Stimulated activated CD4-positive, alpha-beta T cell treated with anti-CD3 and anti-CD28 coated beads, Interleukin-4, amount 100 ng/mL, for 4 hours (primary cell): ENCODE data around the gene SRD5A1.
"Not testable (repeated sequence)": the region's sequence is repeated elsewhere in the genome, so short reads cannot be mapped to it uniquely, and the experiment has no call there.

Experiments used
- DNase-seq, 2 experiments: peaks; one replicate each; pipeline ENCODE4 v3.0.0-alpha.2; 2020

SRD5A1 gene

GRCh38 chr5:6606884-6607558, 26.2 kb upstream of the SRD5A1 start:
- no peak for DNase-seq

GRCh38 chr5:6607559-6607936, 25.7 kb upstream of the SRD5A1 start:
- no peak for DNase-seq

- no peak for DNase-seq
Measured at GRCh38 chr5:6608016-6608415, 25.2 kb upstream of the SRD5A1 start.

GRCh38 chr5:6611334-6612256, 21.6 kb upstream of the SRD5A1 start:
- no peak for DNase-seq

GRCh38 chr5:6615034-6615815, 18.0 kb upstream of the SRD5A1 start:
- DNase-seq = no peak

- DNase-seq = no peak
Measured at GRCh38 chr5:6616632-6617031, 16.6 kb upstream of the SRD5A1 start.

- no peak for DNase-seq
Measured at GRCh38 chr5:6623228-6623627, 10.0 kb upstream of the SRD5A1 start.

- DNase-seq = no peak
Measured at GRCh38 chr5:6623941-6624340, 9.3 kb upstream of the SRD5A1 start.

- no peak for DNase-seq
Measured at GRCh38 chr5:6626508-6626907, 6.7 kb upstream of the SRD5A1 start.

- DNase-seq = no peak
Measured at GRCh38 chr5:6631441-6631840, 1.8 kb upstream of the SRD5A1 start.

GRCh38 chr5:6632324-6632887, 834 bp upstream of the SRD5A1 start:
- DNase-seq = no peak

GRCh38 chr5:6633469-6634245, 417 bp downstream of the SRD5A1 start:
- no peak for DNase-seq

- DNase-seq = no peak
Measured at GRCh38 chr5:6634306-6634705, 1.1 kb downstream of the SRD5A1 start.

GRCh38 chr5:6634788-6635430, 1.7 kb downstream of the SRD5A1 start:
- no peak for DNase-seq

- DNase-seq = no peak
Measured at GRCh38 chr5:6636293-6636692, 3.1 kb downstream of the SRD5A1 start.

- no peak for DNase-seq
Measured at GRCh38 chr5:6637022-6637421, 3.8 kb downstream of the SRD5A1 start.

GRCh38 chr5:6637590-6637989, 4.3 kb downstream of the SRD5A1 start:
- DNase-seq = no peak

- no peak for DNase-seq
Measured at GRCh38 chr5:6638236-6638635, 5.0 kb downstream of the SRD5A1 start.

- DNase-seq = no peak
Measured at GRCh38 chr5:6642655-6643054, 9.4 kb downstream of the SRD5A1 start.

- no peak for DNase-seq
Measured at GRCh38 chr5:6644794-6645241, 11.6 kb downstream of the SRD5A1 start.

GRCh38 chr5:6645571-6646362, 12.5 kb downstream of the SRD5A1 start:
- DNase-seq = not testable (repeated sequence)
